Measurements from ENCODE around the gene LIME1. TPM values are rescaled to one million over a fixed set of nuclear protein-coding genes. Genes with fewer than 3 reads are reported as not detected.

The LIME1 gene
- 1 to 10 TPM; 1.4 to 1.7 TPM for total RNA-seq

GRCh38 chr20:63735859-63736718, at the start of gene LIME1:
Gene LIME1 (plus strand): TSS chr20:63736664. CDS start chr20:63737550, 886 bp downstream.

GRCh38 chr20:63696628-63697356, 39.7 kb upstream of the LIME1 start, which contains the start of gene TNFRSF6B:
Gene TNFRSF6B (plus strand): TSS chr20:63696652. CDS start chr20:63696768, 116 bp downstream.

GRCh38 chr20:63707558-63708300, 28.7 kb upstream of the LIME1 start, which contains the start of the genes ARFRP1 and ZGPAT:
Gene ARFRP1 (minus strand): TSS chr20:63707976. CDS start chr20:63707091, 885 bp downstream.
Gene ZGPAT (plus strand): TSS chr20:63708039. CDS start chr20:63708581, 542 bp downstream.

GRCh38 chr20:63739130-63740069, 2.9 kb downstream of the LIME1 start, which contains the start of gene SLC2A4RG:
Gene SLC2A4RG (plus strand): TSS chr20:63739776. CDS start chr20:63739913, 137 bp downstream.

Small RNA genes lying within 50 kb of the gene (small RNA-seq; reads per million reads assigned to genes)
- gene LIME1 (0 reads per million in 2 donors), gene TNFRSF6B (0 reads per million in 2 donors)

Other genes starting within 250 kb of the LIME1 start
- under 1 TPM in 1 of 2 donors, not detected in 1; 0.34 TPM for gene EEF1A2, start 237.6 kb upstream of the LIME1 start, total RNA-seq
- 10 to 100 TPM; 50.6 to 81.6 TPM for gene PPDPF, start 215.9 kb upstream of the LIME1 start, total RNA-seq
- gene PTK6, start 199.3 kb upstream of the LIME1 start, total RNA-seq: under 1 TPM; 0.33 to 0.34 TPM
- gene SRMS, start 188.9 kb upstream of the LIME1 start, total RNA-seq: not detected
- gene FNDC11, start 182.5 kb upstream of the LIME1 start, total RNA-seq: under 1 TPM in 1 of 2 donors, not detected in 1; 0.33 TPM
- 100 to 1,000 TPM; 424 to 506 TPM for gene HELZ2, start 162.4 kb upstream of the LIME1 start, total RNA-seq
- gene GMEB2, start 109.6 kb upstream of the LIME1 start, total RNA-seq: 1 to 10 TPM; 5.3 to 6.9 TPM
- 10 to 100 TPM in 1 of 2 donors, 1 to 10 TPM in 1; 8.6 to 19.0 TPM for gene STMN3, start 83.2 kb upstream of the LIME1 start, total RNA-seq
- 10 to 100 TPM; 10.7 to 15.0 TPM for gene RTEL1, start 78.4 kb upstream of the LIME1 start, total RNA-seq
- gene TNFRSF6B, start 40.0 kb upstream of the LIME1 start, total RNA-seq: under 1 TPM; 0.67 to 0.69 TPM
- gene ARFRP1, start 28.7 kb upstream of the LIME1 start, total RNA-seq: 10 to 100 TPM; 20.0 TPM
- gene ZGPAT, start 28.6 kb upstream of the LIME1 start, total RNA-seq: 10 to 100 TPM; 14.8 to 16.0 TPM
- gene SLC2A4RG, start 3.1 kb downstream of the LIME1 start, total RNA-seq: 1 to 10 TPM; 5.9 to 7.7 TPM
- gene ZBTB46, start 94.6 kb downstream of the LIME1 start, total RNA-seq: under 1 TPM; under 0.01 to 1.00 TPM
- not detected for gene ABHD16B, start 124.8 kb downstream of the LIME1 start, total RNA-seq
- 10 to 100 TPM; 47.1 to 53.9 TPM for gene TPD52L2, start 128.6 kb downstream of the LIME1 start, total RNA-seq
- 10 to 100 TPM; 34.4 to 39.6 TPM for gene DNAJC5, start 158.5 kb downstream of the LIME1 start, total RNA-seq
- gene UCKL1, start 219.8 kb downstream of the LIME1 start, total RNA-seq: 10 to 100 TPM; 25.5 to 36.0 TPM
- 1 to 10 TPM; 7.9 to 9.3 TPM for gene ZNF512B, start 233.3 kb downstream of the LIME1 start, total RNA-seq
- gene SAMD10, start 243.0 kb downstream of the LIME1 start, total RNA-seq: 1 to 10 TPM in 1 of 2 donors, under 1 TPM in 1; 1.00 to 2.1 TPM
- 10 to 100 TPM; 47.1 to 51.0 TPM for gene PRPF6, start 244.5 kb downstream of the LIME1 start, total RNA-seq